SH-SY5Y (cell line): ENCODE measurements around the gene PPP2R2C.

Experiments
- GATA2 ChIP-seq: IDR thresholded peaks from 2 replicates; pipeline ENCODE4 v1.6.1; 2011; ENCODE audit warnings: mild to moderate bottlenecking, low read depth, low read length
- GATA3 ChIP-seq: IDR thresholded peaks from 2 replicates; pipeline ENCODE4 v1.6.1; 2011; ENCODE audit warnings: low read depth, mild to moderate bottlenecking, low read length, moderate library complexity

GRCh38 chr4:6420036-6420435 lies 52.4 kb downstream of the PPP2R2C start:
- TF ChIP-seq GATA2 (no peak), GATA3 (no peak)
